ENCODE measurements around the gene UBAP1. TPM values are rescaled to one million over a fixed set of nuclear protein-coding genes. Genes with fewer than 3 reads are reported as not detected.
A peak's percentile ranks its signal among the peaks of the same experiment; 100 is the strongest.

UBAP1 gene
- total RNA-seq, 4 donors from 2014 or later, result 49.2 to 101 (median 66.8) TPM

DNA sequence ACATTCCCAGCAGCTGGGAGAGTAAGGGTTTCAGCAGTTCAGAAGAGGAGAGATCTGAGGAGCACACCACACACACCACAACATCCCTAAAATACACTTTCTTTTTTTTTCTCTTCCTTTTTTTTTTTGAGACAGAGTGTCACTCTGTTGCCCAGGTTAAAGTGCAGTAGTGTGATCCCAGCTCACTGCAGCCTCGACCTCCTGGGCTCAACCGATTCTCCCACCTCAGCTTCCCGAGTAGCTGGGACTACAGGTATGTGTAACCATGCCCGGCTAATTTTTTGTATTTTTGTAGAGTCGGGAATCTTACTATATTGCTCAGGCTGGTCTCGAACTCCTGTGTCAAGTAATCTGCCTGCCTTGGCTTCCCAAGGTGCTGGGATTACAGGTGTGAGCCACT is 9.7 kb upstream of the UBAP1 start:
- Histone ChIP-seq H3K36me3 (no peaks in the 10 kb centered on the region), H3K9me3 (no peaks in the 10 kb centered on the region), H3K27me3 (no peaks in the 10 kb centered on the region), H3K27ac (no peak overlapping the region), H3K4me3 (no peak overlapping the region), H3K4me1 (peaks cover 0 to 14% (median 0%) of the 10 kb centered on the region in 3 donors)
- ATAC-seq, result no peak
- WGBS, 2 donors (ENCODE audit: low coverage in 1 of 2), result 77 to 81% methylated on average over 4 to 5 of the region's 6 CpGs
- TF ChIP-seq POLR2A (IDR thresholded peaks at IDR 0.05), result no peak
- TF ChIP-seq, protein P1, sequence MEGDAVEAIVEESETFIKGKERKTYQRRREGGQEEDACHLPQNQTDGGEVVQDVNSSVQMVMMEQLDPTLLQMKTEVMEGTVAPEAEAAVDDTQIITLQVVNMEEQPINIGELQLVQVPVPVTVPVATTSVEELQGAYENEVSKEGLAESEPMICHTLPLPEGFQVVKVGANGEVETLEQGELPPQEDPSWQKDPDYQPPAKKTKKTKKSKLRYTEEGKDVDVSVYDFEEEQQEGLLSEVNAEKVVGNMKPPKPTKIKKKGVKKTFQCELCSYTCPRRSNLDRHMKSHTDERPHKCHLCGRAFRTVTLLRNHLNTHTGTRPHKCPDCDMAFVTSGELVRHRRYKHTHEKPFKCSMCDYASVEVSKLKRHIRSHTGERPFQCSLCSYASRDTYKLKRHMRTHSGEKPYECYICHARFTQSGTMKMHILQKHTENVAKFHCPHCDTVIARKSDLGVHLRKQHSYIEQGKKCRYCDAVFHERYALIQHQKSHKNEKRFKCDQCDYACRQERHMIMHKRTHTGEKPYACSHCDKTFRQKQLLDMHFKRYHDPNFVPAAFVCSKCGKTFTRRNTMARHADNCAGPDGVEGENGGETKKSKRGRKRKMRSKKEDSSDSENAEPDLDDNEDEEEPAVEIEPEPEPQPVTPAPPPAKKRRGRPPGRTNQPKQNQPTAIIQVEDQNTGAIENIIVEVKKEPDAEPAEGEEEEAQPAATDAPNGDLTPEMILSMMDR (IDR thresholded peaks at IDR 0.05), result no peak
- TF ChIP-seq POLR2AphosphoS5 (IDR thresholded peaks at IDR 0.05), result no peak
- no peak for TF ChIP-seq EP300 (IDR thresholded peaks at IDR 0.05)

DNA sequence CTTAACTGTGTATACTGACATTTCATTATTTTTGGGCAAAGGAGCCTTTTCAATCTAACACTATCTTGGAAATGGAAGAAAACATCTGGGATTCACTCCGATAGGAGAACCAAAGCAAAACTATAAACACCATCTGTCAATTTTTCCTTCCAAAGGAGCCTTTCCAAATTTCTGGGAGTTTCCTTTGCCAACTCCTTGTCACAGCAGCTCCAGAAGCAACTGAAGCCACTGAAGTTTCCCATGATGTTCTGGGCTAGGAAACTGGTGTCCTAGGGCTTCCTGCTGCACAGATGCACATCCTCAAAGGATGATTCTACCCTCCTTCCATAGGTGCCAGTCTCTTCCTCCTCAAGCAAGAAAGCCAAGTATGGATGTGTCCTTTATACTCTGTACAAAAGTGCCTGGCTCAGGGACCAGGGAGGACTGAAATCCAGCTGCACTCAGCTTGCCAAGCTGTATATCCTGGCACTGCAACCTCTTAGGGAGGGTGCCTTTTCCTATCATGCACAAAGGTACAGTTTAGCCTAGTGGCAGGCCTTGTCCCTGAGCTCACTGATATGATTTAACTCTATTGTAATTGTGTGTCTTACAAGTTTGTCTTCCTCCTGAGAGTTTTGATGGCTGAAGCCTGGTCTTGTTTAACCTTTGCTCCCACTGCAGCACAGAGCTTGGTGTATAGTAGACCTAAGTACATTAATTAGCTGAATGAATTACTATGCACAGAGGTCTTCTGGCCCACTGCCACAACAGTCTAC is 8.4 kb upstream of the UBAP1 start:
- no peaks in the 10 kb centered on the region for H3K9me3 ChIP-seq
- H3K4me1 ChIP-seq, result peaks cover 0 to 14% (median 0%) of the 10 kb centered on the region in 3 donors
- H3K27ac ChIP-seq, result no peak overlapping the region
- 33 to 62% methylated on average over 1 of the region's 1 CpG for WGBS, 2 donors (ENCODE audit: low coverage in 1 of 2)
- H3K4me3 ChIP-seq, result no peak overlapping the region
- ATAC-seq, result peak; percentile 25
- no peaks in the 10 kb centered on the region for H3K36me3 ChIP-seq
- H3K27me3 ChIP-seq, result no peaks in the 10 kb centered on the region
- TF ChIP-seq, protein P1 (IDR thresholded peaks at IDR 0.05), result no peak
- TF ChIP-seq POLR2AphosphoS5 (IDR thresholded peaks at IDR 0.05) (no peak), EP300 (IDR thresholded peaks at IDR 0.05) (no peak), POLR2A (IDR thresholded peaks at IDR 0.05) (no peak)

DNA sequence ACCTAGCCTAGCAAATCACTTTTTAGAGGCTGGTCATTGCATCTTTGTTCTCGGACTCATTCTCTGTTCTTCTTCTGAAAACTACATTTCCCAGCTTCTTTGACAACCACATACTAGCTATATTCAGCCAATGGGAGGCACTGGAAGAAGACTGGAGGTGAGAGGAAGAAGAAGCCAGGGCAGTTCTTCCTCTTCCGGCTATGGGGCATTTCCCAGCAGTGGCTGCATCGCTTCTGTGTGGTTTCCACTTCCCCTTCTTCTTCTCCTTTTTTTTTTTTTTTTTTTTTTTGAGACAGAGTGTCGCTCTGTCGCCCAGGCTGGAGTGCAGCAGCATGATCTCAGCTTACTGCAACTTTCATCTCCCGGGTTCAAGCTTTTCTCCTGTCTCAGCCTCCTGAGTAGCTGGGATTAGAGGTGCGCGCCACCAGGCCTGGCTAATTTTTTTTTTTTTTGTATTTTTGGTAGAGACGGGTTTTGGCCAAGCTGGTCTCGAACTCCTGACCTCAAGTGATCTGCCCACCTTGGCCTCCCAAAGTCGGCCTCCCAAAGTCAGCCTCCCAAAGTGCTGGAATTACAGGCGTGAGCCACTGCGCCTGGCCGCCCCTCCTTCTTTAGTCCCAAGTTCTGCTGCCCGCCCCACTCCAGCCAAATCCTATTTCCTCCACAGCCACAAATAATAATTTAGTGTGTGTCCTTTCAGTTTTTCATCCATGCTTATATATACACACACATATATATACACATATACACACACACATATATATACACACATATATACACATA is 6.9 kb upstream of the UBAP1 start:
- no peaks in the 10 kb centered on the region for H3K36me3 ChIP-seq
- 88 to 100% methylated on average over 10 to 12 of the region's 15 CpGs for WGBS, 2 donors (ENCODE audit: low coverage in 1 of 2)
- H3K4me3 ChIP-seq, result no peak overlapping the region
- no peaks in the 10 kb centered on the region for H3K9me3 ChIP-seq
- no peak overlapping the region for H3K27ac ChIP-seq
- TF ChIP-seq POLR2A (IDR thresholded peaks at IDR 0.05) (no peak), POLR2AphosphoS5 (IDR thresholded peaks at IDR 0.05) (no peak), EP300 (IDR thresholded peaks at IDR 0.05) (no peak)
- TF ChIP-seq, protein P1 (IDR thresholded peaks at IDR 0.05), result no peak
- no peaks in the 10 kb centered on the region for H3K27me3 ChIP-seq
- peaks cover 0 to 14% (median 0%) of the 10 kb centered on the region in 3 donors for H3K4me1 ChIP-seq
- no peak for ATAC-seq

DNA sequence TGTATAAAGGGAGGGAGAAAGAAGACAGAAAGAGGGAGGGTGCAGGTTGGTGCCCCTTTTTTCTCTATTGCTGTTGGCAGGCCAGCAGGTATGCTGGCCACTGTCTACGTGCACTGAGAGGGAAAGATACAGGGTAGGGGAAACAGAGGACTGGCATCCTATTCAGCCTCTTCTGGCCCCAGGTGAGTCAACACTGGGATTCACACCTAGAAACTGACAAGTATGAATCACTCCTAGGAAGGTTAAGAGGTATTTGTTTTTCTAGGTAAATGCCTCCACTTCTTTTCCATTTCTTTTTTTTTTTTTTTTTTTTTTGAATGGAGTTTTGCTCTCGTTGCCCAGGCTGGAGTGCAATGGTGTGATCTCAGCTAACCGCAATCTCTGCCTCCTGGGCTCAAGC is 2.8 kb upstream of the UBAP1 start:
- Histone ChIP-seq H3K27me3 (no peaks in the 10 kb centered on the region), H3K27ac (no peak overlapping the region), H3K36me3 (peaks cover 0 to 4% of the 10 kb centered on the region in 2 donors), H3K9me3 (no peaks in the 10 kb centered on the region), H3K4me3 (no peak overlapping the region), H3K4me1 (peaks cover 0 to 27% (median 0%) of the 10 kb centered on the region in 3 donors)
- WGBS, 2 donors (ENCODE audit: low coverage in 1 of 2), result 29 to 60% methylated on average over 2 to 3 of the region's 3 CpGs
- ATAC-seq, result no peak
- TF ChIP-seq, protein P1 (IDR thresholded peaks at IDR 0.05), result no peak
- no peak for TF ChIP-seq POLR2AphosphoS5 (IDR thresholded peaks at IDR 0.05)
- TF ChIP-seq EP300 (IDR thresholded peaks at IDR 0.05), result no peak
- TF ChIP-seq POLR2A (IDR thresholded peaks at IDR 0.05), result no peak
